Measurements from ENCODE around the gene MGMT.

GRCh38 chr10:129465796-129466702, 992 bp upstream of the MGMT start:
- TF ChIP-seq CTCF (IDR thresholded peaks at IDR 0.05 in 2 of 3, conservative IDR thresholded peaks at IDR 0.05 in 1 of 3; ENCODE audit: borderline replicate concordance in 1 of 3, insufficient read depth in 1 of 3, low read depth in 2 of 3, low read length in 2 of 3) = no peak
- TF ChIP-seq RAD21 (IDR thresholded peaks at IDR 0.05; ENCODE audit: low read depth) = no peak
- no peak for TF ChIP-seq EZH2phosphoT487 (IDR thresholded peaks at IDR 0.05; ENCODE audit: borderline replicate concordance)
- no peak for TF ChIP-seq POLR2A (IDR thresholded peaks at IDR 0.05; ENCODE audit: borderline replicate concordance, extremely low read depth, insufficient read depth, insufficient read length)
- TF ChIP-seq POLR2AphosphoS5 (IDR thresholded peaks at IDR 0.05; ENCODE audit: low read depth, low read length) = no peak
- TF ChIP-seq YY1 (IDR thresholded peaks at IDR 0.05; ENCODE audit: extremely low read depth, insufficient replicate concordance, low read depth, low read length) = no peak
